NCI-H1436 treated with DMSO at 0.1 percent for 48 hours (cell line): ENCODE results near the gene TNNT1.
A peak's percentile ranks its signal among the peaks of the same experiment; 100 is the strongest.

Experiments
- DNase-seq: peaks from one replicate; lab custom pipeline; 2025; lab: John Stamatoyannopoulos, UW

TNNT1 gene

GRCh38 chr19:55141696-55142095 is 7.3 kb downstream of the TNNT1 start:
- no peak for DNase-seq

DNA sequence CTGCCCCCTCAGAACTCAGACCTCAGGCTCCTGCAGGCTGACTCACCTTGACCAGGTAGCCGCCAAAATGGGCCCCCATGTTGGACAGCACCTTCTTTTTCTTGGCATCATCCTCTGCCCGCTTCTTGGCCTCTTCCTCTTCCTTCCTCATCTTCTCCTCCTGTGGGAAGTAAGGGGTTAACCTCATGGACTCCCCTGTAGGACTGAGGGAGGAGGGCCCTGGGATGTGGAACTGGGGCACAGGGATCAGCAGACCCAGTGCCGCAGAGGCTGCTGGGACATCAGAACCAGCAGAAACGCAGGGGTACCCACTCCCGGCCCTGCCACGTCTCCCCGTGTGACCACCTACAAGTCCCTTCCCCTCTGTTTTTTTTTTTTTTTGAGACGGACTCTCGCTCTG is 11.1 kb downstream of the TNNT1 start:
- no peak for DNase-seq

- DNase-seq = no peak
Measured at GRCh38 chr19:55136399-55137102, 12.5 kb downstream of the TNNT1 start.

- no peak for DNase-seq
Measured at GRCh38 chr19:55134736-55135135, 14.3 kb downstream of the TNNT1 start.

GRCh38 chr19:55133639-55134444 is 15.2 kb downstream of the TNNT1 start:
- DNase-seq = no peak

- DNase-seq = no peak
Measured at GRCh38 chr19:55132453-55133129, 16.4 kb downstream of the TNNT1 start.

DNA sequence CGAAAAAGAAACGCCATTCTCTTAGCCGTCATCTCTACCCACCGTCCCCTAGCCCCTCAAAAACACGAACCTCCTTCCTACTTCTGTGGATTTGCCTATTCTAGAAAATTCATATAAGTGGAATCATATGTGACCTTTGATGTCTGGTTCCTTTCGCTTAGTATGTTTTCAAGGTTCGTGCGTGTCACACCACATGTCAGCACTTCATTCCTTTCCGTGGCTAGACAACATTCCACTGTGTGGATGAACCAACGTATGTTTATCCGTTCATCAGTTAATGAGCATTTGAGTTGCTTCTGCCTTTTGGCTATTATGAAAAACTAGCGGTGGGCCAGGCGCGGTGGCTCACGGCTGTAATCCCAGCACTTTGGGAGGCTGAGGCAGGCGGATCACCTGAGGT is 17.6 kb downstream of the TNNT1 start:
- no peak for DNase-seq

DNA sequence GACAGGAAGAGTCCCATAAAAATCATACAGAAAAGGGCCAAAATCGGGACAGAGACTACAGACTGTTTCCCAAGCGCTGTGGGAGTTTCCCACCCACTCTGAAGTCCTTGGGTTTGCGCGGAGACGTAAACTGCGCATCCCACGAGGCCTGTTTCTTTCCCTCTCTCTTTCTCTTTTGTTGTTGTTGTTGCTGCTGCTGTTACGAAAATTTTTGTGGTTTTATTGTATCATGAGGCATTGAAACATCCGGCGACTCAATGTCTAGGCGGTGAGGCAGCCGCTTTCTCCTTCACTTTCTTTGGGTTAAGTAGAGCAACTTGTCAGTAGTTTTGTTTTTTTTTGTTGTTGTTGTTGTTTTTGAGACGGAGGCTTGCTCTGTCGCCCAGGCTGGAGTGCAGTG is 30.0 kb downstream of the TNNT1 start:
- DNase-seq = no peak

- no peak for DNase-seq
Measured at GRCh38 chr19:55118401-55118991, 30.5 kb downstream of the TNNT1 start.

DNA sequence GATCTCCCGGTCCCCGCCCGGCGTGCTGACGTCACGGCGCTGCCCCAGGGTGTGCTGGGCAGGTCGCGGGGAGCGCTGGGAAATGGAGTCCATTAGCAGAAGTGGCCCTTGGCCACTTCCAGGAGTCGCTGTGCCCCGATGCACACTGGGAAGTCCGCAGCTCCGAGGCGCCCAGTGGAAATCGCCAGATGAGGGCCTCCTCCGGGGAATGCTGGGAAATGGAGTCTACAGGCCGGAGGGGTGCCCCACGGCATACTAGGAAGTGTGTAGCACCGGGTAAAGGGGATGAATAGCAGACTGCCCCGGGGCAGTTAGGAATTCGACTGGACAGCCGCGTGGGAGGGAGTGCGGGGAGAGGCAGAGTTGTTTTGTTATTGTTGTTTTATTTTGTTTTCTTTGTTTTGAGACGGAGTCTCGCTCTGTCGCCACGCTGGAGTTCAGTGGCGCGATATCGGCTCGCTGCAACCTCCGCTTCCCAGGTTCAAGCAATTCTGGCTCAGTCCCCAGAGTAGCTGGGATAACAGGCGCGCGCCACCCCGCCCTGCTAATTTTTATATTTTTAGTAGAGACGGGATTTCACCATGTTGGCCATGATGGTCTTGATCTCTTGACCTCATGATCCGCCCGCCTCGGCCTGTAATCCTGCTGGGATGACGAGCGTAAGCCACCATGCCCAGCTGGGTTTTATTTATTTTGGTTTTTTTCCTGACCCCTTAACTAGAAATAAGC is 31.2 kb downstream of the TNNT1 start:
- DNase-seq = peak; percentile 98

GRCh38 chr19:55116859-55117662 is 31.9 kb downstream of the TNNT1 start, which contains the start of gene PPP1R12C:
PPP1R12C (minus strand) TSS chr19:55117637; CDS start chr19:55117543, 94 bp downstream.
- DNase-seq = no peak

DNA sequence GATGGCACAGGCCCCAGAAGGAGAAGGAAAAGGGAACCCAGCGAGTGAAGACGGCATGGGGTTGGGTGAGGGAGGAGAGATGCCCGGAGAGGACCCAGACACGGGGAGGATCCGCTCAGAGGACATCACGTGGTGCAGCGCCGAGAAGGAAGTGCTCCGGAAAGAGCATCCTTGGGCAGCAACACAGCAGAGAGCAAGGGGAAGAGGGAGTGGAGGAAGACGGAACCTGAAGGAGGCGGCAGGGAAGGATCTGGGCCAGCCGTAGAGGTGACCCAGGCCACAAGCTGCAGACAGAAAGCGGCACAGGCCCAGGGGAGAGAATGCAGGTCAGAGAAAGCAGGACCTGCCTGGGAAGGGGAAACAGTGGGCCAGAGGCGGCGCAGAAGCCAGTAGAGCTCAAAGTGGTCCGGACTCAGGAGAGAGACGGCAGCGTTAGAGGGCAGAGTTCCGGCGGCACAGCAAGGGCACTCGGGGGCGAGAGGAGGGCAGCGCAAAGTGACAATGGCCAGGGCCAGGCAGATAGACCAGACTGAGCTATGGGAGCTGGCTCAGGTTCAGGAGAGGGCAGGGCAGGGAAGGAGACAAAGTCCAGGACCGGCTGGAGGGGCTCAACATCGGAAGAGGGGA is 32.7 kb downstream of the TNNT1 start:
- DNase-seq = no peak

DNA sequence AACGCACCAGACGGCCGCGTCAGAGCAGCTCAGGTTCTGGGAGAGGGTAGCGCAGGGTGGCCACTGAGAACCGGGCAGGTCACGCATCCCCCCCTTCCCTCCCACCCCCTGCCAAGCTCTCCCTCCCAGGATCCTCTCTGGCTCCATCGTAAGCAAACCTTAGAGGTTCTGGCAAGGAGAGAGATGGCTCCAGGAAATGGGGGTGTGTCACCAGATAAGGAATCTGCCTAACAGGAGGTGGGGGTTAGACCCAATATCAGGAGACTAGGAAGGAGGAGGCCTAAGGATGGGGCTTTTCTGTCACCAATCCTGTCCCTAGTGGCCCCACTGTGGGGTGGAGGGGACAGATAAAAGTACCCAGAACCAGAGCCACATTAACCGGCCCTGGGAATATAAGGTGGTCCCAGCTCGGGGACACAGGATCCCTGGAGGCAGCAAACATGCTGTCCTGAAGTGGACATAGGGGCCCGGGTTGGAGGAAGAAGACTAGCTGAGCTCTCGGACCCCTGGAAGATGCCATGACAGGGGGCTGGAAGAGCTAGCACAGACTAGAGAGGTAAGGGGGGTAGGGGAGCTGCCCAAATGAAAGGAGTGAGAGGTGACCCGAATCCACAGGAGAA is 33.5 kb downstream of the TNNT1 start:
- DNase-seq = no peak

GRCh38 chr19:55114566-55115145 is 34.4 kb downstream of the TNNT1 start:
- DNase-seq = no peak

- no peak for DNase-seq
Measured at GRCh38 chr19:55113570-55114039, 35.4 kb downstream of the TNNT1 start.

GRCh38 chr19:55112777-55113569 is 36.0 kb downstream of the TNNT1 start:
- no peak for DNase-seq

GRCh38 chr19:55112246-55112776 is 36.7 kb downstream of the TNNT1 start:
- DNase-seq = no peak

- DNase-seq = no peak
Measured at GRCh38 chr19:55111238-55111831, 37.7 kb downstream of the TNNT1 start.
